Measurements from ENCODE around the gene MYO7B. TPM values are rescaled to one million over a fixed set of nuclear protein-coding genes. Genes with fewer than 3 reads are reported as not detected.
"Not testable (repeated sequence)": the region's sequence is repeated elsewhere in the genome, so short reads cannot be mapped to it uniquely, and the experiment has no call there.

The MYO7B gene
- total RNA-seq, 1 experiment from 2014 or later = 0.05 TPM

GRCh38 chr2:127567351-127567854 is 31.9 kb downstream of the MYO7B start:
- H3K27ac Mint-ChIP-seq (ENCODE audit: unreplicated experiment) = no peak overlapping the region
- BruUV-seq (replicated peaks) = no TSS peak
- no peaks in the 10 kb centered on the region for H3K4me1 Mint-ChIP-seq (ENCODE audit: low read depth, unreplicated experiment)
- CTCF ChIA-PET = no interaction called here
- H3K4me3 Mint-ChIP-seq (ENCODE audit: low read depth, unreplicated experiment) = no peak overlapping the region
- peaks cover 38% of the 10 kb centered on the region for H3K27me3 Mint-ChIP-seq (ENCODE audit: unreplicated experiment)
- no peak for DNase-seq
- no peaks in the 10 kb centered on the region for H3K9me3 Mint-ChIP-seq (ENCODE audit: low read depth, unreplicated experiment)
- no peaks in the 10 kb centered on the region for H3K36me3 Mint-ChIP-seq (ENCODE audit: insufficient read depth, unreplicated experiment)
- TF ChIP-seq CTCF (IDR thresholded peaks at IDR 0.05; ENCODE audit: unreplicated experiment) = no peak
- intact Hi-C loops (cut with micrococcal nuclease; ENCODE audit: unreplicated experiment) = no loop called here

DNA sequence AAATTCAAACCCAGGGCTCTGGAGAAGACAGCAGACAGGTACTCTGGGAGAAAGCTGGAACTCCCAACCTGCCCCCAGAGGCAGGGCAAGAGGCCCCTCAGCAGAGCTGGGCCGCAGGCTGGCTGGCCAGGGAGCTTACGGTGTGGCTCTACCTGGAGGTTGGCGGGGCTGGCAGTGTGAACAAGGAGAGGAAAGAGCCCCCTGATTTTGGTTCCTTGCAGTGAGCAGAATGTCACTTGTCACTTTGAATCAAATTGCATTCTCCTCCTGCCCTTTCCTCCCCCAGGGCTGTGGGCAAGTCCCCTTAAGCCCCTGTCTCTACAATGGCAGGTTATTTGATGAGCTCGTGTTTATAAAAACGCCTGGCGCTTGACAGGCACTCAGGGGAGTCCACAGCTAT is 32.6 kb downstream of the MYO7B start:
- Mint-ChIP-seq H3K4me3 (ENCODE audit: low read depth, unreplicated experiment) (no peak overlapping the region), H3K9me3 (ENCODE audit: low read depth, unreplicated experiment) (no peaks in the 10 kb centered on the region), H3K4me1 (ENCODE audit: low read depth, unreplicated experiment) (no peaks in the 10 kb centered on the region), H3K36me3 (ENCODE audit: insufficient read depth, unreplicated experiment) (no peaks in the 10 kb centered on the region), H3K27ac (ENCODE audit: unreplicated experiment) (no peak overlapping the region), H3K27me3 (ENCODE audit: unreplicated experiment) (peaks cover 45% of the 10 kb centered on the region)
- intact Hi-C loops (cut with micrococcal nuclease; ENCODE audit: unreplicated experiment) = no loop called here
- no peak for DNase-seq
- no TSS peak for BruUV-seq (replicated peaks)
- CTCF ChIA-PET = no interaction called here
- no peak for TF ChIP-seq CTCF (IDR thresholded peaks at IDR 0.05; ENCODE audit: unreplicated experiment)

DNA sequence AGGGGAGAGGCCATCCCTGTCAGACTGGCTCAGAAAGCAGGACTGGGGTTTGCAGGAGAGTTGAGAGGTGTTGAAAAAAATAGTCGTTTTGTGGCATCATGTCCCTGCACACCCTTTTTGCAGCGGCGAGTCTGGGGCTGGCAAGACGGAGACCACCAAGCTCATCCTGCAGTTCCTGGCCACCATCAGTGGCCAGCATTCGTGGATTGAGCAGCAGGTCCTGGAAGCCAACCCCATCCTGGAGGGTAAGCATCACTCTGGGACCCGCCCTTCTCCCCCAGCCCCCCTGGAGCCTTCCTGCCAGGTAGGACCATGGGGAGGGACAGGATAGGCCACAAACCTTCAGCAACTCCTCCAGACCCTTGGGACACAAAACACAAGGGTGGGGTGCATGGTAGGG is 34.2 kb downstream of the MYO7B start:
- DNase-seq = no peak
- Mint-ChIP-seq H3K9me3 (ENCODE audit: low read depth, unreplicated experiment) (no peaks in the 10 kb centered on the region), H3K4me1 (ENCODE audit: low read depth, unreplicated experiment) (no peaks in the 10 kb centered on the region), H3K27me3 (ENCODE audit: unreplicated experiment) (peaks cover 40% of the 10 kb centered on the region), H3K27ac (ENCODE audit: unreplicated experiment) (no peak overlapping the region), H3K4me3 (ENCODE audit: low read depth, unreplicated experiment) (no peak overlapping the region), H3K36me3 (ENCODE audit: insufficient read depth, unreplicated experiment) (no peaks in the 10 kb centered on the region)
- BruUV-seq (replicated peaks) = no TSS peak
- intact Hi-C loops (cut with micrococcal nuclease; ENCODE audit: unreplicated experiment) = no loop called here
- TF ChIP-seq CTCF (IDR thresholded peaks at IDR 0.05; ENCODE audit: unreplicated experiment) = no peak
- CTCF ChIA-PET = no interaction called here

DNA sequence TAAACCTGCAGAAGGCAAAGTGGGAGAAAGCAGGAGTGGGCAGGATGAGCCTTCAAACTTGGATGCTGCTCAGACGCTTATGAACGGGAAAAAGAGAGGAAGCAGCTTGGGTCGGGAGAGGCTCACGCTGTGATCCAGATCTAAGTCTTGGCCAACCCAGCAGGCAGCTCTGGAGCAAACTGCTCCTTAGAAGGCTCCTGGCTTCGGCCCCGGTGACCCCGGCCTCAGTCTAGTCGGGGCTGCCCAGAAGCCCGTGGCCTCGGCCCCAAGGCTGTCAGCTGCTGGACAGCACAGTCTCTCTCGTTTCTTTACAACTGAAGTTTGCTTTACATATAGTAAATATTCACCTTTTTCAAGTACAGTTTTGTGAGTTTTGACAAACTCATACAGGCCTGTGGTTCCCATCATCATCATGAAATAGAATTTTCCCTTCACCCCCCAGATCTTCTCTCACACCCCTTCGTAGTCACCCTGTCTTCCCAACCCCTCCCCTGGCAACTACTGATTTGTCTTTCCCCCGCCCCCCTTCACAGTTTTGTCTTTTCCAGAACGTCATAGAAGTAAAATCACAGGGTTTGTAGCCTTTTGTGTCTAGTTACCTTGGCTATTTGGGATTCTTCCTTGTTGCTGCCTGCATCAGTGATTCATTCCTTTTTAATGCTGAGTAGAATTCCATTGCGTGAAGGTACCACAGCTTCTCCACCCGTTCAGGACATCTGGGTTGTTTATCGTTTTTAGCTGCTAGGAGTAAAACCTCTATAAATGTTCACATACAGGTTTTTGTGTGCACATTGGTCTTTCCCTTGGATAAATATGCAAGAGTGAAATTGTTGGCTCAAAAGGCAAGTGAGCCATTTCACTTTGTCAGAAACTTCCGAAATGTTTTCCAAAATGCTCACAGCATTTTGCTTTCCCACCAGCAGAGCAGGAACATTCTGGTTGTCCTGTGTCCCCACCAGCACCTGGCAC is 35.1 kb downstream of the MYO7B start:
- CTCF ChIA-PET = no interaction called here
- Mint-ChIP-seq H3K4me3 (ENCODE audit: low read depth, unreplicated experiment) (no peak overlapping the region), H3K9me3 (ENCODE audit: low read depth, unreplicated experiment) (no peaks in the 10 kb centered on the region), H3K36me3 (ENCODE audit: insufficient read depth, unreplicated experiment) (no peaks in the 10 kb centered on the region), H3K27me3 (ENCODE audit: unreplicated experiment) (peaks cover 38% of the 10 kb centered on the region), H3K27ac (ENCODE audit: unreplicated experiment) (no peak overlapping the region), H3K4me1 (ENCODE audit: low read depth, unreplicated experiment) (no peaks in the 10 kb centered on the region)
- no peak for TF ChIP-seq CTCF (IDR thresholded peaks at IDR 0.05; ENCODE audit: unreplicated experiment)
- no TSS peak for BruUV-seq (replicated peaks)
- DNase-seq = no peak
- intact Hi-C loops (cut with micrococcal nuclease; ENCODE audit: unreplicated experiment) = no loop called here

- H3K4me1 Mint-ChIP-seq (ENCODE audit: low read depth, unreplicated experiment); CTCF ChIA-PET; H3K9me3 Mint-ChIP-seq (ENCODE audit: low read depth, unreplicated experiment); H3K4me3 Mint-ChIP-seq (ENCODE audit: low read depth, unreplicated experiment); H3K27ac Mint-ChIP-seq (ENCODE audit: unreplicated experiment); DNase-seq; H3K36me3 Mint-ChIP-seq (ENCODE audit: insufficient read depth, unreplicated experiment); intact Hi-C loops (cut with micrococcal nuclease; ENCODE audit: unreplicated experiment); BruUV-seq (replicated peaks): not testable (repeated sequence)
- H3K27me3 Mint-ChIP-seq (ENCODE audit: unreplicated experiment) = peaks cover 46% of the 10 kb centered on the region
Measured at GRCh38 chr2:127572352-127572751, 36.9 kb downstream of the MYO7B start.

All from Calu3 (cell line).